IPS DF 19.7 (cell line): ENCODE data around the gene LSM2.

Source experiments
- DNase-seq: peaks from one replicate; pipeline ENCODE4 v3.0.0-alpha.2; 2013; ENCODE audit warnings: low read depth, low spot score

The LSM2 gene

GRCh38 chr6:31776989-31777666, 29.6 kb downstream of the LSM2 start, which contains the start of gene VWA7:
Gene VWA7 (minus strand): TSS chr6:31777328. CDS start chr6:31776779, 549 bp downstream.
- no peak for DNase-seq

DNA sequence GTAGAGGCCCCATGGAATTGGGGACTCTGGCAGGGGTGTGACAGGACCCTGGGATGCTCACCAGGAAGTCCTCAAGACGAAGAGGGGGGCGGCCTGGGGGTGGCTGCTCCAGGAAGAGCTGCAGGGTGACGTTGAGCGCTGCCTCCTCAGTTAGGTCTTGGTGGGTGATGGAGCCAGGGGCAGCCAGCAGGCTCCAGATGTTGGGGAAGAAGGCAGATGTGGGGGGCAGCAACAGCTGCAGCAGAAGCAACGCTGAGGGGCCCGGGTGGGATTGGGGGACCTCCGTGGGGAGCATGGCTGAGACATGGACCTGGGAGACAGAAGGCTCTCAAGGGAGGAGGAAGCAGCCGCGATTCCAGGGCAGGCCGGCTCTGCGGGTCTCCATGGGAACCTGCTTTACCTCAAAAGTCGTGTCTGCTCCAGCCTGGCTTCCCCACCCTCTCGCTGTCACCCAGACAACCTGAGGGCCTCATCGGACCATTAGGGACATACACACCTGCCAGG, 30.2 kb downstream of the LSM2 start:
- DNase-seq = no peak

GRCh38 chr6:31775633-31776484, 30.9 kb downstream of the LSM2 start:
- no peak for DNase-seq

- DNase-seq = no peak
Observed at GRCh38 chr6:31775184-31775583, 31.6 kb downstream of the LSM2 start.

GRCh38 chr6:31771992-31772358, 34.8 kb downstream of the LSM2 start:
- DNase-seq = no peak

DNA sequence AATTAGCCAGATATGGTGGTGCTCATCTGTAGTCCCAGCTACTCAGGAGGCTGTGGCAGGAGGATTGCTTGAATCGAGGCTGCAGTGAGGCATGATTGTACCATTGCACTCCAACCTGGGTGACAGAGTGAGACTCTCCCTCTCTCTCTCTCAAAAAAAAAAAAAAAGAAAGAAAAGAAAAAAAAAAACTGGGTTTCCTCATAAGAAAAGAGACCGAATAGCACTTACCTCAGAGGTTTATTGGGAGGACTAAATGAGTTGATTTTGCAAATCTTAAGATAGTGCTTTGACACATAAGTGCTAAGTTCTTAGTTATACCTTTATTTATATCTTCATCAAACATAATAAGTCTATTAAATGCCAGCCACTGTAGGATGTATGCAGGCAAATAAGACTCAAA, 35.9 kb downstream of the LSM2 start:
- no peak for DNase-seq

- DNase-seq = no peak
Observed at GRCh38 chr6:31769684-31770371, 36.9 kb downstream of the LSM2 start.

GRCh38 chr6:31768363-31769257, 38.2 kb downstream of the LSM2 start:
- no peak for DNase-seq

- no peak for DNase-seq
Observed at GRCh38 chr6:31767096-31767645, 39.6 kb downstream of the LSM2 start.

GRCh38 chr6:31765910-31766794, 40.6 kb downstream of the LSM2 start:
- no peak for DNase-seq

- DNase-seq = no peak
Observed at GRCh38 chr6:31765559-31765909, 41.2 kb downstream of the LSM2 start.

GRCh38 chr6:31764198-31764597, 42.6 kb downstream of the LSM2 start:
- DNase-seq = no peak

GRCh38 chr6:31763619-31763940, 43.2 kb downstream of the LSM2 start:
- DNase-seq = no peak

GRCh38 chr6:31762878-31763618, 43.7 kb downstream of the LSM2 start:
- DNase-seq = no peak

DNA sequence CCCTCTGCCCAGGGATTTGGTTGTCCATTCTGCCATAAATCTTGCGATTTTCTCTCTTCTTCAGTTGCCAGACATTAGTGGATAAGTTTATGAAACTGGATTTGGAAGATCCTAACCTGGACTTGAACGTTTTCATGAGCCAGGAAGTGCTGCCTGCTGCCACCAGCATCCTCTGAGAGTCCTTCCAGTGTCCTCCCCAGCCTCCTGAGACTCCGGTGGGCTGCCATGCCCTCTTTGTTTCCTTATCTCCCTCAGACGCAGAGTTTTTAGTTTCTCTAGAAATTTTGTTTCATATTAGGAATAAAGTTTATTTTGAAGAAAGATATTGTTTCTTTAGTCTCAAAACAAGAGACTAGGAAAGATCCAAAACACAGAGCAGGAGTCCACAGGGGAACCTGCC, 44.4 kb downstream of the LSM2 start, which contains the start of gene SAPCD1:
Gene SAPCD1 (plus strand): TSS at position 301 of the 400 bp plus-strand sequence. CDS start 399 bp downstream, outside the sequence.
- DNase-seq = no peak

DNA sequence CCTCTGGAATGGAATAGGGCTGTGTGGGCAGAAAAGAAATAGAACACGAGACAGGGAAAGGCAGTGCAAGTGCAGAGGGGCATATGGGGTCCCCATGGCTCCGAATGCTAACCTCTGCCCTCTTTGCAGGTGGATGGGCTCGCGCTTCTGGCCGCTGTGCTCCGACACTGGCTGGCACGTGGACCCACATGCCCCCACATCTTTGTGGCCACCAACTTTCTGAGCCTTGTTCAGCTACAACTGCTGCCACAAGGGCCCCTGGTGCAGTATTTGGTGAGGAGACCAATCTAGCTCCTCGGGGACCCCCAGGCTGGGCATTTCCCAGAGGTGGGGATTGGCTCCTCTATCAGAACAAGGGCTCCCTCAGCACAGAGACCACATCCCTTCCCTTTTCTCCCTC, 45.4 kb downstream of the LSM2 start:
- no peak for DNase-seq

DNA sequence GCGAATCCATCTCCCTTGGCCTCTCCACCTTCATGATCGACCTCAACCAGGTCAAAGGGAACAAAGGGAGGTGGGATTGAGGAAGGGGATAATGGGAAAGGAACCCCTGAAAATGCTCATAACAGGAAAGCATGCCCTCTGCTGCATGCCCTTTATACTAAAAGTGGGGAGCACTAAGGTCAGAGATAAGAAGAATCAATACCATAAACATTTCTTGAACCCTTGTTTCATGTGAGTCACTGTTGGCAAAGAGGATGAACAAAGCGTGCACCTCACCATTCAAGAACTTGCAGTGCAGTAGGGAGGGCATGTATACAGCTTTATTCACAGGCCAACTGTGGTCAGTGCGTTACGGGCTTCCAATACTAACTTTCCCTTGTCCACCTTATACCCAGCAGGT, 46.0 kb downstream of the LSM2 start:
- no peak for DNase-seq

DNA sequence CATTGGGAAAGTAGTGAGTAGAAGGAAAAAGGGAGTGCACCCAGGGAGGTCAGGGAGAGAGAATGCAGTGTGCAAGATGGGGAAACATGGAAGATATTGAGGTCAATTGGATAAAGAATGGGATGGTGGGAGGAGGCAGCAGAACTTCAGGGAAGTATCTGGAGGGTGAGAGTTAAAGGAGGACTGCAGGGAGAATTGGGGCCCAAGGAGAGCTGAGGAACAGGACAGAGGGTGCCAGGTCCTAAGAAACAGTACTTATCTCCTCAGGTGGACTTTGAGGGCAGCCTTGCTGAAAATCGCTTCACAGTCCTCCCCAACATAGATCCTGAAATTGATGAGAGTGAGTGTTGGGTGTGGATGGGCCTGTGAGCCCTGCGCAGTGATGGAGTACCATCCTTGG, 48.5 kb downstream of the LSM2 start:
- DNase-seq = no peak

DNA sequence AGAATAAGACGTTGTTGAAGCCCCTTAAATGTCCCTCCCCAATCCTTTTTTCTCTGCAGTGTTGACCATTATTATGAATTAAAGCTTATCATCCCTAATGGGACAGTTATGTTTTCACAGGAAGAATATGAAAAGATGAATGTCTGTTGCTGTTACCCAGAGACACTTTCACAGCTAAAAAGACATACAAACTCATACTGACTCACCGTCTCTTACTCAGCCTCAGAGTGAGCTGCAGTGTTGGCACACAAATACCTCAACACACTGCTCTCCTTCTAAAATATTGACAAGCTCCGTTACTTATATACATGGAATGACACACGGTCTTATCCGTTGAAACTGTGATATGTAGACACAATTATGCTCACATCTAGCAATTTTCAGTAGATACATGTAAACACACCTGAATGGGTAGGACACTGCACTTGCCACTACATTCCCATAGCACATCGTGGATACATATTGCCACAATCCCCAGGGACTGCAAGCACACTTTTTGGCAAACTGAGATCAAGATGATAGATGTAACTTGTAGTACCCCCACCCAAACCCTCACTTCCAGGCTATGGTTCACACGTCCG, 53.9 kb downstream of the LSM2 start:
- DNase-seq = no peak
